Cerebellar cortex (tissue), 1 donor: ENCODE measurements around the gene ZC3H7A.
"Not testable (repeated sequence)": the region's sequence is repeated elsewhere in the genome, so short reads cannot be mapped to it uniquely, and the experiment has no call there.

Source experiments
- DNase-seq: peaks from one replicate; pipeline ENCODE4 v3.0.0-alpha.2; 2015; ENCODE audit warnings: low spot score

The ZC3H7A gene

DNA sequence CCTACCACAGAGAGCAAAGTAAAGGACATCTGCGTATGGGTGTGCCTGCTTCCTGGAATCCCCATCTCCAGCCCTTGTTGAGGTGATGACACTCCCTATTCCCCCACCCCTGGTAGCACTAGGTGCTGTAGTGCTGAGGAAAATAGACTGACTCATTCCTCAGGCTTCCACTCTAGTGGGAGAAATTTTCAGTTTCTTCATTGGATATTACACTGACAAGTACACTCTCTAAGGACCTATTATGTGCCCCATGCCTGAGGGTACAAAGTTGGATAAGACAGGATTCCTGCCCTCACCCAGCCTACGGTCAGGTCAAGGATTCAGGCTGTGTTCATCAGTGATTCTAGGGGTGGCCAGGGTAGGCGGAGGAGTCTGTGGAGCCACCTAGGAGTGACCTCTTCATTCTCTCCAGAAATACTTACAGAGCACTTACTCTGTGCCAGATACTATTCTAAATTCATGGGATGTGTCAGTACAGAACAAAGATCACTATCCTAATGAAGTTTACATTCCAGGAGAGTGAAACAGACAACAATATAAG lies 4.5 kb upstream of the ZC3H7A start:
- no peak for DNase-seq

DNA sequence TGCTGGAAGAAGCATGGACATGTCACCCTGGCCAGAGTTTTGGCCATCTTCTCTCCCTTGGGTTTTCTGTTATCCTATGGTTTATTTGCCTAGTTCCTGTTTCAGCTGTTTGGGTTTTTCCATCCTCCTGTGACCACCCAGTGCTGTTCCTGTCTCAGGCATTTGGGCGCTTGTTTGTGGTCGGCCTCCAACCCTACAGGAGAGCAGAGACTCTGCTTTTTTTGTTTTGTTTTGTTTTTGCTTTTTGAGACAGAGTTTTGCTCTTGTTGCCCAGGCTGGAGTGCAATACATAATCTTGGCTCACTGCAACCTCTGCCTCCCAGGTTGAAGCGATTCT lies 3.3 kb upstream of the ZC3H7A start:
- DNase-seq, result no peak

DNA sequence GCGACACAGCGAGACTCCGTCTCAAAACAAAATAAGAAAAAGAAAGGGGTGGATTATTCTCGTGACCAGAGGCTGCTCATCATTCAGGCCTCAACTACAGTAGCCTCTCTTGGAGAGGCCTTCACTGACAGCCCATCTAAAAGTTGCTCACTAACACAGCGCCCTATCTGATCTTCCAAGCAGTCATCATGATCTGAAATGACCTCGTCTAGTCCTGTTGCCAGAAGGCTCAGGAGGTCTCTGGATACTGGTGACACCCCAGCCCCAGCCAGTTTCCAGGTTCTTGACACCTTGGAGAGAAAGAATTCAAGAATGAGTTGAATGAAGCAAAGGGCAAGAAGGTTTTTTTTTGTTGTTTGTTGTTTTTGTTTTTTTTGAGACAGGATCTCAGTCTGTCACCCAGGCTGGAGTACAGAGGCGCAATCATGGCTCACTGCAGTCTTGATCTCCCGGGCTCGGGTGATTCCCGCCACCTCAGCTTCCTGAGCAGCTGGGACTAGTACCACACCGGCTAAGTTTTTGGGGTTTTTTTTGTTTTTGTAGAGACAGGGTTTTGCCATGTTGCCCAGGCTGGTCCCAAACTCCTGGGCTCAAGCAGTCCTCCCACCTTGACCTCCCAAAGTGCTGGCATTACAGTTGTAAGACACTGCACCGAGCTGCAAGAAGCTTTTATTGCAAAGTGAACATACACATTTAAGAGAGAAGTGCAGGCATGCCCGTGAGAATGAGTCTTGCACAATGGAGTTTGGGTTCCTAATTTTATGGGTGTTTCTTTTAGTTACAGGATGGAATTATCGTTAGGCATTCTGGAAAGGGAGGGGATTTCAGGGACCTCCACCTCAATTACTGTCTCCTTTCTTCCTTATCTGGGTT lies 2.7 kb upstream of the ZC3H7A start:
- DNase-seq, result no peak

- no peak for DNase-seq
Observed at GRCh38 chr16:11799017-11799381, 1.9 kb upstream of the ZC3H7A start.

DNA sequence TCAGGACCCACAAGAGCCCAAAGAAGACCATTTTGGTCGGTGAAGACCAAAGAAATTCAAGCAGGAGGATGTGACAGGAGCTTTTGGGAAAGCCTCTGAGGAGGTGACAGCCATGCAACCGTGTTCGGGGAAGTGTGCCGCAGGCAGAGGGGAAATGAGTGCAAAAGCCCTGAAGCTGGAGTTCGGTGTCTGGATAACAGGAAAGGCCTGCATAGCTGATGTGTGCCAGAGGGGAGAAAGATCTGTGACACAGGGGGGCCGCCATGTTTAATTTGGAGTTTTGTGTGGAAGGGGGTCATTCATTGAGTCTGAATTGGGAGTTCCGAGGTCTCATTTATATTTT lies 870 bp upstream of the ZC3H7A start:
- no peak for DNase-seq

GRCh38 chr16:11796227-11797165 lies 562 bp downstream of the ZC3H7A start:
- DNase-seq, result no peak

DNA sequence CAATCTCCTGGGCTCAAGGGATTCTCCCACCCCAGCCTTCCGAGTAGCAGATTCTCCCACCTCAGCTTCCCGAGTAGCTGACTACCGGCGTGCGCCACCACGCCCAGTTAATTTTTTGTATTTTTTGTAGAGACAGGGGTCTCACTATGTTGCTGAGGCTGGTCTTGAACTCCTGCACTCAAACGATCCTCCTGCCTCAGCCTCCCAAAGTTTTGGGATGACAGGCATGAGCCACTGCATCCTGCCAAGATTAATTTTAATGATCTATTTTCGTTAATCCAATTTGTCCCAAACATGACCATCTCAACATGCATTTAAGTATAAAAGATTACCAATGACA lies 1.2 kb downstream of the ZC3H7A start:
- no peak for DNase-seq

- DNase-seq, result no peak
Observed at GRCh38 chr16:11794996-11795886, 1.8 kb downstream of the ZC3H7A start.

GRCh38 chr16:11794447-11794846 lies 2.6 kb downstream of the ZC3H7A start:
- DNase-seq, result no peak

GRCh38 chr16:11793840-11794239 lies 3.2 kb downstream of the ZC3H7A start:
- no peak for DNase-seq

- DNase-seq, result no peak
Observed at GRCh38 chr16:11792410-11793241, 4.4 kb downstream of the ZC3H7A start.

DNA sequence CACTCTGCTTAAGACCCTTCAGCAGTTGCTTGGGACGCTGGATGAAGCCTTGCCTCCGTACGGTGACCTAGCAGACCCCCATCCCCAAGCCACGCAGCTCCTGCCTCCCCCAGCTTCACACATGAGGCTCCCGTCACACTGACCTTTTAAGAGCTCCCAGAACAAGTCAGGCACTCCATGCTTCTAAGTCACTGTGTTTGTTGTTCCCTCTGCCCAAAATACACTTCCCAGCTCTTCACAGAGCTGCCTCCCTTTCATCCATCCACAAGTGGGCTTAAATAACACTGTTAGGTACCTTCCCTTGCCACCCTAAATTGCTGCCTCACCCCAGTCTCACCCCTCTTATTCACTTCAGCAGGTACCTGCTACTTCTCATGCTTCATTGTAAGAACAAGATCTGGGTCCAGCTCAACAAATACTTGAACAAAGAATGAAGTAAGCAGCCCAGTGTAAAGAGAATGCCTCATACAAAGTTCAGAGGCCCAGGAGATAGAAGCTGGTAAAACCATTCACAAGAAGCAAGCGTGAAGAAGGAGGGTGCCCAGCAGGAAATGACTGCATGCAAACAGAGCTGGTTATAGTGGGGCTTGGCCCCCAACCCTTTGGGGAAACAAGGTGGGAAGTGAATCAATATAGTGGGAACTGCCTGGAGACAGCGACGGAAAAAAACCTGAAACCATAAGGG lies 5.8 kb downstream of the ZC3H7A start:
- DNase-seq, result no peak

DNA sequence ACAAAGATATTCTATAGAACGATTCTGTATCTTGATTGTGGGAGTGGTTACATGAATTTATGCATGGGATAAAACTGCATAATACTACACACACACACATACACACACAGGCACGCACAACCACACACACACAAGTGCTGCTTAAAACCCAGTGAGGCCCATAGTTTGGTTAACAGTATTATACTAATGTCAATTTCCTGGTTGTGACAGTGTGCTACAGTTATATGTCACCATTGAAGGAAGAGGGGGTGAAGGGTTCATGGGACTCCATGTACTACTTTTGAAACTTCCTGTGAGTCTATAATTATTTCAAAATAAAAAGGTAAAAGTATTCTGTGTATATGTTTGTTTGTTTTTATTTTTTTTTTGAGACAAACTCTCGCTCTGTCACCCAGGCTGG lies 8.1 kb downstream of the ZC3H7A start:
- no peak for DNase-seq

- DNase-seq, result not testable (repeated sequence)
Observed at GRCh38 chr16:11784980-11785599, 12.0 kb downstream of the ZC3H7A start.

DNA sequence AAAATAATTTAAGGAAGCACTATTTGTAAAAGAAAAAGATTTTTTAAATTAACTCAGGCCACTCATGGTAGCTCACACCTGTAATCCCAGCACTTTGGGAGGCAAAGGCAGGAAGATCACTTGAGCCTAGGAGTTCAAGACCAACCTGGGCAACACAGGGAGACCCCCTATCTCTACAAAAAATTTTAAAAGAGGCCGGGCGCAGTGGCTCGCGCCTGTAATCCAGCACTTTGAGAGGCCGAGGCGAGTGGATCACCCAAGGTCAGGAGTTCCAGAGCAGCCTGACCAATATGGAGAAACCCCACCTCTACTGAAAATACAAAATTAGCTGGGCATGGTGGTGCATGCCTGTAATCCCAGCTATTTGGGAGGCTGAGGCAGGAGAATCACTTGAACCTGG lies 12.7 kb downstream of the ZC3H7A start:
- DNase-seq, result not testable (repeated sequence)

- DNase-seq, result no peak
Observed at GRCh38 chr16:11784038-11784369, 13.1 kb downstream of the ZC3H7A start.

DNA sequence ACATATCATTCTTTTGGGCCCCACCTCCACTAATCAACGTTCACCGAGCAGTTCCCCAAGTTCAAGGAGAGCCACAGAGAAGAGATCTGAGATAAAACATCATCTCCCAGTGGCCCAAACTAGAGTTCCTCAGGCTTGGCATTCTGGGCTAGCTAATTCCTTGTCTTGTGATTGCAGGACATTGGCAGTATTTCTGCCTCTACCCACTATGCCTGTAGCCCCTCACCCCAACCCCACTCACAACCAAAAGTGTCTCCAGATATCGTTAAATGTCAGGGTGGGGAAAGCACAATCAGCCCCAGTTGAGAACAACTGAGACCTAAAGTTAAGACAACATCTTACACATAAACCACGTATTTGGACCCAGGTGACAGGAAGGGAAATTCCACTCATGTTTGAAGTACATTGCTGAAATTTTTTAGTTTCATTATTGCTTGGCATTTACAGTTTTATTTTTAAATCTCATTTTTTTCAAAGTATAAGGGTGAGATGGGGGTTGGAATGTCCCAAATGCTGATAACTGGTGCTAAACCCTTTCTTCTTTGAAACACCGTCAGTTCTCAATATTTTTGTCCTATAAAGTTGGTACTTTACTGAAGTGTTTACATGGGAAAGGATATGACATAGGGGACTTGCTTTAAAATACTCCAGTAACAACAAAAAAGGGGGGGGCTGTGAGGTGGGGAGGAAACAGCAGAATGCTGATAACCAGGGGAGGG lies 13.6 kb downstream of the ZC3H7A start:
- no peak for DNase-seq

- DNase-seq, result no peak
Observed at GRCh38 chr16:11781773-11782172, 15.3 kb downstream of the ZC3H7A start.

DNA sequence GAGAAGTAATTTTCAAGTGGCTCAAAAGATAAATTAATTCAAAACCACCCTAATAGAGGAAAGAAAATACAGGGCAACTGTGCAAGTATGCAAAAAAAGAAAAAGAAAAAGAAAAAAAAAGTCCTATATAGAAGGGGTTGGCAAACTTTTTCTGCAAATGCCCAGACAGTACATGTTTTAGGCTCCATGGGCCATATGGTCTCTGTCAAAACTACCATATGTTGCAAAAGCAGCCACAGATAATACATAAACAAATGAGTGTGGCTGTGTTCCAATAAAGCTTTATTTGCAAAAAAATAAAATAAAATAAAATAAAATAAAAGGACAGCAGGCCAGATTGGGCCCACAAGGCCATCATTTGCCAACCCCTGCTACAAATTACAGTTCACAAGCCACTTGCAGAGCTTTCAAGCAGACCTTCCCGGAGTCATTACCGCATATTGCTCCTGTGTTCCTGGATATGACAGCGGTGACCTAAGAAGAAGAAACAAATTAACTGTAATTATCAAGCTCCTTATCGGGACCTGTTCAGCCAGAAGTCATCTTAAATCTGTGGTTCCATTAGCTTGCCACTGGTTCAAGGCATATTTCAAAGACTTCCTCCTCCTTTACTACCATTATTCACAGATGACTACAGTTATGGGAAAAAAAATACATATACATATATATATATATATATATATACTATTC lies 15.9 kb downstream of the ZC3H7A start:
- no peak for DNase-seq
